ENCODE data around the gene NGEF. TPM values are rescaled to one million over a fixed set of nuclear protein-coding genes. Genes with fewer than 3 reads are reported as not detected.
A peak's percentile ranks its signal among the peaks of the same experiment; 100 is the strongest.

The NGEF gene
- total and polyA plus RNA-seq, 12 donors: 10.1 to 467 (median 46.1) TPM

DNA sequence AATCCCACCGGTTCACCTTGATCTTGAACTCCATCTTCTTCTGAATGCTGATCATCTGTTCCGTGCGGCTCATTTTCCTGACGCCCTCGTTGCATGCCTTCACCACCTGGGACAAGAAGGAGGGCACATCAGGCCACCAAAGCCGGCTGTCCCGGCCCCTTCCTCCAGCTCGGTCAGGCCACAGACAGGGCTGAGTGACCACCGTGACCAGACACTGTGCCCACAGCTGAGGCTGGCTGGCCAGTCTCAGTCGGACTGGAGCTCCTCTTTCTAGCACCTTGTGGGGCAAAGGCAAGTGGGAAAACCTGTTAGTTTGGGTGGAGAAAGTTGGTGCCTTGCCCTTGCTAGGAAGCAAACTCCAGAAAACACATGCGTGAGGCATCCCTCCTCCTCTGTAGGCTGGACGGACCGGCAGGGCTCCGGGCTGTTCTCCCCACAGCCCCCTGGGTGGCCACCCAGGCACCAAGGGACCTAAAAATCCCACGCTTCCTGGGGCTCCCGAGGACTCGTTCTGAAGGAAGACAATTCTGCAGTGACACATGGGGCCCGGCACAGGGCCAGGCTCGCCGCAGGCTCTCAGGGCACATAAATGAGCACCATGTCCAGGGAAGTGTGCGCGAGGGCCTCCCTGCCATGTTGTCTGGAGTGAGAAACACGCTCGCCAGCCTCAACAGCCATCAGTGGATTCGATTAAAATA, 127.6 kb downstream of the NGEF start:
- no peaks in the 10 kb centered on the region for H3K36me3 ChIP-seq (replicated peaks in 1 of 2)
- intact Hi-C loops (cut with DNase I): no loop called here
- H3K27ac ChIP-seq: no peak overlapping the region
- DNase-seq: peak in 1 of 7 donors; percentile 0
- 90 to 92% (median 91%) methylated on average over 14 to 25 of the region's 25 CpGs for WGBS, 4 donors
- no peaks in the 10 kb centered on the region for H3K27me3 ChIP-seq
- H3K4me3 ChIP-seq: no peak overlapping the region
- H3K9me3 ChIP-seq (replicated peaks in 1 of 3): no peaks in the 10 kb centered on the region
- TF ChIP-seq POLR2A (IDR thresholded peaks at IDR 0.05): no peak
- no peak for TF ChIP-seq CTCF (IDR thresholded peaks at IDR 0.05)
- H3K4me1 ChIP-seq (replicated peaks in 1 of 2): no peaks in the 10 kb centered on the region

DNA sequence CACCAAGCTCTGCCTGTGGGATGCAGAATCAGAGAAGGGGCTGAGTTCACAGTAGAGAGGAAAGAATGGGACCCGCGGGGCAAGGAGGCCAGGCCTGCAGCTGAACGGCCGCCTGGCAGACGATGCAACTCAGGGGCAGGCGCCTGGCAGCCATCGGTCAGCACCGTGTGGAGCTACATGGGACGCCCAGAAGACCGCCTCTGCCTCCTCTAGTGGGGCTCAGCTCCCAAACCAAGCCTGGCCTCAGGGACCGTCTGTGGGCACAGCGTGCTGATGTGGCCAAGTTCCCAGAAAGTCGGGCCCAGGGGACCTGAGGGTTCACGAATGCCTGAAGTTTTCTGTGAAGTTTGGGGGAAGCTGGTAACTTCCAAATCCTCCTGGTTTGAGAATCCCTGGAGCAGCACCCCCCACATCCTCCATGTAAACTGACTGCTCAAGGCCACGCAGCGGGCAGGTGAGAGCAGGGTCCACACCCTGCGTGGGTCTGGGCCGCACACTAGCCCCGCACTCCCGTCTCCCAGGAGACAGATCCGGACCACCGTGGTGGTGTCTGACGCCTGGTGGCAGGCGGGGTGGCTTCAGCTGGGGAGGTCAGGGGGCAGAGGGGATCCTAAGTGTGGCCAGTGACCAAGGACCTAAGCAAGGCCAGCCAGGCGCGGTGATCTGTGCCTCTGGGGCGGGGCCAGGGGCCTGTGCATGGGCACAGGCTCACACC, 128.3 kb downstream of the NGEF start:
- Histone ChIP-seq H3K36me3 (replicated peaks in 1 of 2) (no peaks in the 10 kb centered on the region), H3K27me3 (no peaks in the 10 kb centered on the region), H3K27ac (no peak overlapping the region), H3K4me1 (replicated peaks in 1 of 2) (no peaks in the 10 kb centered on the region), H3K4me3 (no peak overlapping the region), H3K9me3 (replicated peaks in 1 of 3) (no peaks in the 10 kb centered on the region)
- DNase-seq: peak in 2 of 7 donors; percentile 2 to 16
- intact Hi-C loops (cut with DNase I): no loop called here
- WGBS, 4 donors: 82 to 93% (median 87%) methylated on average over 9 to 27 of the region's 27 CpGs
- TF ChIP-seq POLR2A (IDR thresholded peaks at IDR 0.05): no peak
- no peak for TF ChIP-seq CTCF (IDR thresholded peaks at IDR 0.05)

- H3K4me1 ChIP-seq (replicated peaks in 1 of 2): no peaks in the 10 kb centered on the region
- no peak overlapping the region for H3K27ac ChIP-seq
- no peaks in the 10 kb centered on the region for H3K9me3 ChIP-seq (replicated peaks in 1 of 3)
- no peaks in the 10 kb centered on the region for H3K36me3 ChIP-seq (replicated peaks in 1 of 2)
- TF ChIP-seq POLR2A (IDR thresholded peaks at IDR 0.05) (no peak), CTCF (IDR thresholded peaks at IDR 0.05) (no peak)
- H3K27me3 ChIP-seq: no peaks in the 10 kb centered on the region
- intact Hi-C loops (cut with DNase I): no loop called here
- DNase-seq: peak in 1 of 7 donors; percentile 19
- H3K4me3 ChIP-seq: no peak overlapping the region
- 85 to 93% (median 86%) methylated on average over 5 to 11 of the region's 11 CpGs for WGBS, 4 donors
These were observed 129.0 kb downstream of the NGEF start for GRCh38 chr2:232884001-232884421.

DNA sequence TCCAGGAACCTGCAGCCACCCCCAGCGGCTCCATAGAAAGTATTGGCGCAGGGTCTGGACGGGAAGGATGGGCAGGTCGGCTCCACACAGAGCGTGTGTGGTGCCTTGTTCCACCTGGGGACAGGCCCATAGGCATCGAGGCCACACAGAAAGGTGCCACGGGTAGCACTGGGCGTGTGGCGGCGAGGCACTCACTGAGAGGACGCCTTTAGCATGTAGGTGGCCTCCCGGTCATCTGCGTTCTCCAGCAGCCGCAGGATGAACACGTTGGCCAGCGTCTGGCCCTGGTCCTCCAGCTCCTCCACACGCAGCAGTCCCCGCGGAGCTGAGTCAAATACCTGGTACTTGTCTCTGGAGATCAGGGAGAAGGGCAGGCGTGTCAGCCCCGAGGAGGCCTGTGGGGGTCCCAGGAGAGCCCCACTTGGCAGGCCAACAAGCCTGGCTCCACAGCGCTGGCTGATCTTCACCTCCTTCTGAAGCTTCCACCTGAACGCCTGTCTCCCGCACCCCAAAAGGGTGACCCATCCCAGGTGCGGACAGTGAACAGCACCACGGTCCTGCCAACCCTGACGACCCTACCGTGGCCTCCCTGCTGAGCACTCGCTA, 129.8 kb downstream of the NGEF start:
- H3K9me3 ChIP-seq (replicated peaks in 1 of 3): no peaks in the 10 kb centered on the region
- H3K36me3 ChIP-seq (replicated peaks in 1 of 2): no peaks in the 10 kb centered on the region
- H3K4me1 ChIP-seq (replicated peaks in 1 of 2): no peaks in the 10 kb centered on the region
- no peak overlapping the region for H3K27ac ChIP-seq
- H3K4me3 ChIP-seq: no peak overlapping the region
- TF ChIP-seq POLR2A (IDR thresholded peaks at IDR 0.05) (no peak), CTCF (IDR thresholded peaks at IDR 0.05) (no peak)
- intact Hi-C loops (cut with DNase I): no loop called here
- no peak for DNase-seq
- WGBS, 4 donors: 90 to 99% (median 94%) methylated on average over 15 to 29 of the region's 29 CpGs
- no peaks in the 10 kb centered on the region for H3K27me3 ChIP-seq

Measured in adrenal gland (tissue), 12 donors.